GM12892 (cell line): Measurements from ENCODE around the gene BAZ1B.

Source experiments
- POLR2A ChIP-seq: IDR thresholded peaks from 2 replicates; pipeline ENCODE4 v1.6.1; 2011; ENCODE audit warnings: low read depth, low read length, control low read depth
- POLR2AphosphoS5 ChIP-seq: IDR thresholded peaks from 2 replicates; pipeline ENCODE4 v1.6.1; 2011; ENCODE audit warnings: low read depth, low read length, control low read depth

DNA sequence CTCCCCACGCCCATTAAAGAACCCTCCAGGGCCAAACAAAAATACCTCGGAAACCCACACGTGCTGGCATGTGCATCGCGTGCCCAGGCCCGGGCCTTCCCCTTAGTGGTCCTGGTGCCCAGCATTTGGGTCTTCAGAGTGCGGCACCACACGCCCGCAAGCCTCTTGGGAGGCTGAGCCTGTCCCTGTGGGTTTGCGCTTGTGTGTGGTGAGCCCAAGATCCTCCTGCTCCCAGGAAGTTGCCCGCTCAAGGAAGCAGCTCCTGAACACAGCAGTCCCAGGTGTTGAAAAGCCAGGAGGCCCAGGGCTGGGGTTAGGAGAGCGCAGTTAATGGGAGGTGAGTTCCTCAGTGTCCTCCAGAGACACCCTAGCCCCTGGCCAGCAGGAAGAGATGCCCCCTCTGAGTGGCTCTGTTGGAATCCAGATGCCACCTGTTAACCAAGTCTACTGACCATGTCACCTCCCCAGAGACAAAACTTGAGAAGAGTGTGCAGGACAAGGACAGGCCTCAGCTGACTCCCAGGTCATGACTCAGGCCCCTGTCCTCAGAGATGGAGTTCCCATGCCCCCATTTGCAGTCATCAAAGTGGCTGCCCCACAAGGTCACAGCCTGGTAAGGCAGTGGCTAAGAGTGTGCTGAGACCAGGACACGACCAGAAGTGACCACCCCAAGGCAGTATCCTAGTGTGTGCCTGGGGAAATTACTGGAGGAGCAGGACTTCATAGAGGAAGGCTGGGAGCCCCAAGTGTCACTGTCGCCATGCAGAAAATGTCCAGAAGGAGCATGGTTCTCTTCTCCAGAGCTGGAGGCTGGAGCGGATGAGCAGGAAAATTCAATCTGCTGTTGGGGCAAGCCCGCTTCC is 83.3 kb downstream of the BAZ1B start:
- TF ChIP-seq POLR2A (no peak), POLR2AphosphoS5 (no peak; the same call in 1 of the 2 replicates)
